AG20443 (cell line): ENCODE measurements around the gene SEMA5B.

Experiments used
- DNase-seq: peaks from one replicate; pipeline ENCODE4 v3.0.0; 2012; ENCODE audit warnings: low spot score, mixed read lengths

SEMA5B gene

GRCh38 chr3:122993124-122993978 lies 34.2 kb downstream of the SEMA5B start:
- DNase-seq: peak; percentile 56

GRCh38 chr3:122992676-122993075 lies 34.9 kb downstream of the SEMA5B start:
- DNase-seq: no peak

- DNase-seq: no peak
Measured at GRCh38 chr3:122992133-122992532, 35.4 kb downstream of the SEMA5B start.

DNA sequence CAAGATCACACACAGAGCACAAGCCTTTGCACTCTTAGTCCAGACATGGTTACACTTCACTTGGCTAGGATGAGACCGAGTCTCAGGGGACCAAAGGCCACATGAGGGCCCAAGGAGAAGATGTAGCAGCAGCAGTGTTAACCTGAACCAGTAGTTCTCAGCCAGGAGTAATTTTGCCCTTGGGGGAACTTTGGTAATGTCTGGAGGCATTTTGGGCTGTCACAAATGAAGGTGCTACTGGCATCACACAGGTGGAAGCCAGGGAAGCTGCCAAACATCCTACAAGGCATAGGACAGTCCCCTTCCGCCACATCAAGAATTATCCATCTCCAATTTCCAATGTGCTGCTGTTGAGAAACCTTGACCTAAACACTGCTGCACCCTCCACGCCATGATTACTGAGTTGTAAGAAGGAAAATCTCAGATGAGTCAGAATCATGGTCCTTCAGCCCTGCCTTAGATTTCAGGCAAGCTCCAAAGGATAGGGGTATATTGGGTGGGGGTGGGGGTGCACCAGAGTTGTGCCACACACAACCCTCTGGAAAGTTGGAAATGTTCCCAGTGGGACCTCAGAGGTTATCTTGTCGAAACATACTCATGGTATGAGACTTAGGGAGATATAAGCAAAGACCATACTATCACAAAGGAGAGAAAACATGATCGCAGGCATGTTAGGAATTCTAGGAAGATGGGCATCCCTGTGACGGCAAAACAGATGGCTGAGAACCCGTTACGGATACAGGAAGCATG lies 36.2 kb downstream of the SEMA5B start:
- no peak for DNase-seq

GRCh38 chr3:122989856-122990575 lies 37.5 kb downstream of the SEMA5B start:
- DNase-seq: no peak

GRCh38 chr3:122988508-122988907 lies 39.1 kb downstream of the SEMA5B start:
- DNase-seq: no peak

- no peak for DNase-seq
Measured at GRCh38 chr3:122987736-122988319, 39.7 kb downstream of the SEMA5B start.

GRCh38 chr3:122987231-122987630 lies 40.3 kb downstream of the SEMA5B start:
- DNase-seq: no peak

- DNase-seq: no peak
Measured at GRCh38 chr3:122986693-122987179, 40.8 kb downstream of the SEMA5B start.

GRCh38 chr3:122985539-122985938 lies 42.0 kb downstream of the SEMA5B start:
- no peak for DNase-seq

DNA sequence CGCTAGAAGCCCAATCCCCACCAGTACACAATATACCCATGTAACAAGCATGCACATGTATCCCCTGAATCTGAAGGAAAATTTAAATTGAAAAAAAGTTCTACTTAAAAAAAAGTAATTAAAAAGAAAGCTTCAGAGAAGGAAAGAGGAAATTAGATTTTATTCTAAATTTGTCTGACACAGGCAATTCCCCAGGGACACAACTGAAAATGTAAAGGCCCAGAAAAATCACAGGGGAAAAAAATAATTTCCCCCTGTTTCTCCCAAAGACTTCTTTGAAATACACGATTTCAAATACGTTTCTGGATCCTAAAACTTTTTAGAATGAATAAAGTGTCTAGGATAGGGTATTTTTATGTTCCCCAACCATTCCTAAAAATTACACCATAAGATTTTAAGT lies 42.9 kb downstream of the SEMA5B start:
- DNase-seq: no peak

DNA sequence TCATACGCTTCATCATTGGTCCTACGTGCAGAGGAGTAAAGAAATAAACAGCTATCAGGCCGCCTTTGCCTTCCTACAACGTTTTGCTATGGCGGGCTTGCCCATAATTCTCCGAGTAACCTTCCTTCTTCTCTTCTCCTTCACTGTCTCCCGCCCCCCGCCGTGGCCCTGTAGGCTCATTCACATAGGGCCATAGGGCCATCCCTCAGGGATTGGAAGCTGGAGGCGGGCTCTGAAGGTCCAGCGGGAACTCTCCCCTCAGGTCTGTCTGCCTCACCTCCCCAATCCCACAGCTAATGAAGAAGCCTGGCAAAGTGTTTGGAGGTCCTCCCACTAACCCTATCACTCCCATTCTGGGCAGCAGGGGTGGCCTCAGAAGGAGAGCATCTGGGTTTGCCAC lies 43.6 kb downstream of the SEMA5B start:
- DNase-seq: no peak

DNA sequence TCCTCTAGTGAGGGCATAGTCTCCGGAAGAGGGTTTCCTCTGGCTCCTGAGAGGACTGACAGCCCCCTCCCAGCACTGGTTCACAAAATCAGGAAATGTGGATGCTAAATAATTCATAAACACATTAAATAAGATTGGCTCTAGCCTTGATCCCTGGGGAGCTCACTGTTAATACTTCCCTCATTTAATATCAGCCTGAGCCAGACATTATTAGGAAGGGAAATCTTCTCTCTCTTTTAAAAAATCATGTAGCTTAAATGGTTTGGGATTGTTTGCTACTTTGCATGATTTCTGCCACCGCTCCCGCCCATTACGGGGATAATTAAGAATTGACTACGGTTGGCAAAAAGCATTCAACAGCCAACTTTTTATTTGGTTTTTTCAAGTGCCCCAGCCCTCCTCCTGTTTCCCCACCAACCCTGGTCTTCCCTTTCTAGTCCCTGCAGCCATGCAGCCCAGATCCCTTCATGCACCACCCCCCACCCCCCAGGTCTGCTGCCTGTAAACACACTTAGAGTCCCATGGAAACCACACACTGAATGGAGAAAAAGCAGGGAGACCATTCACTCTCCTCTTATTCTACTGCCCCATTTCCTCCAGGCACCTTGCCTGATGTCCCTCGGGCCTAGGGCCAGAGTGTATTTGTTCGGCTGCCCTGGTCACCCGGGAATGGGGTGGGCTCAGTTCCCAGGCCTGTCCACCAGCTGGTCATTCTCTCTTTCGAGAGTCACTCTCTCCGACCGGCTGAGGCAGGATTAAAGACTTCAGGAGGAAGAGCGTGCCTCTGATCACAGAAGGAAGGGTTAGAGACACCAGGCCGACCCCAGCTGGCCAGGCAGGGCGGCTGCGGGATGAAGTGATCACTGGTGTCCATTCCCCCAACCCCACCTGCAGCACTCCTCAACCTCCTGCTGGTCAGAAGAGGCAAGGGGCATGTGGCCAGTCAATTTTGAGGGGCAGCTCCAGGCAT lies 45.1 kb downstream of the SEMA5B start:
- DNase-seq: no peak

GRCh38 chr3:122979211-122979610 lies 48.4 kb downstream of the SEMA5B start:
- DNase-seq: no peak

DNA sequence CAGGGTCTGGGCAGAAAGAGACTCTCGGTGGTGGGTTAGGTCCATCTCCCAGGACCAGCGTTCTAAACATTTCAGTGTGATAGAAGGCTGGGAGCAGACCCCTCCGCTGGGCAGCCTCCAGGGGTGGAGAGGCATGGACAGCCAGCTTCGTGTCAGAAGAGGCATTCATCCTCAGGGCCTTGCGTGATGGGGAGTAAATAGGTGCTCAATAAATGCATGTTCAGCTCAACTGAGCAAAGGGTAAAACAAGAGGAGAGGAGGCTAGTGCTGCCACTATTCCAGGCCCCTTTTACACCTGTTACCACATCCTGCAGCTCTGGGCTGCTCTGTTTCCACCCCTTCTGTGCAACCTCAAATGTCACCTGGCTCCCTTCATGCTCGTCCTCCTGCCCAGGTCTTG lies 49.0 kb downstream of the SEMA5B start:
- DNase-seq: no peak

DNA sequence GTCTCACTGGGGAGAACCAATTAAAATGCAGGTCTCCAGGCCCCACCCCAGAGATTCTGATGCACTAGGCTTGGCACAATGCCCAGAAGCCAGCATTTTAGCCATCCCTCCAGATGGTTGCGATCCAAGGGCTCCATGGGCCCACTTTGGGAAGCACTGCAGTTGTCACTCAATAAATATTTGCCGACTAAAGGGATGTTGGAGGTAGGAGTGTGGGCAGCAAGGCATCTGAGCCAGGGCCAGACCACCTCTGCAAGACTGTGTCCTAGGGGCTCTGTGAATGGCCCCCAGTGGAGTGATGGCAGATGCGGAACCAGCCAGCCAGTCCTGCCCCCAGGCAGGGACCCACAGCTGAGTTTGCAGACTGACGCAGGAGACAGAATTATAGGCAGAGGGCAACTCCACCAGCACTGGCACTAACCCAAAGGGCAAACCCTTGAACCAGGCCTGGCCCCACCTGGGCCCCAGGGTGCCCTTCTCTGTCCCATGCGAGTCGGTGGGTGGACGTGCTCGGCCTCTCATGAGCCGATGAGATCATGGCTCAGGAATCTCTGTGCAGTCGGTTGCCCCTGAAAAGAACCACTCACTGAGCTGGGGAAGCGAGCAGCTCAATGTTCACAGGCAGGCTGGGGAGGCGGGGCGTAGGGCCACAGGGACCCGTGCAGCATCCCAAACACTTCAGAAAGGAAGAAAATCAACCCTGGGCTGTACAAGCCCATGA lies 49.7 kb downstream of the SEMA5B start:
- peak; percentile 48 for DNase-seq

DNA sequence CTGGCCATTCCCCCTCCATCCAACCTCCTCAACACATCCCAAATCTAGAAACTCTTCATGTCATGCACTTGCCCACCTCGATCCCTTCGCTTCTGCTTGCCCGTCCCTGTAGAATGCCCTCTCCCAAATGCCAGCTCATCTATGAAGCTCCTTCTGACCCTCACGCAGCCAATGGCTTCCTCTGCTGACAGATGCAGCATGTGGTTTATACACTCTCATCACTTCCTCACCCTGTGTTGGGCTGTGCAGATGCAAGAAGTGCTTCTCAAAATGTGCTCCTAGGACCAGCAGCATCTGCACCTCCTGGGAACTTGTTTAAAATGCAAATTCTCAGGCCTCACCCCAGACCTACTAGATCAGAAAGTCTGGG lies 51.7 kb downstream of the SEMA5B start:
- no peak for DNase-seq

DNA sequence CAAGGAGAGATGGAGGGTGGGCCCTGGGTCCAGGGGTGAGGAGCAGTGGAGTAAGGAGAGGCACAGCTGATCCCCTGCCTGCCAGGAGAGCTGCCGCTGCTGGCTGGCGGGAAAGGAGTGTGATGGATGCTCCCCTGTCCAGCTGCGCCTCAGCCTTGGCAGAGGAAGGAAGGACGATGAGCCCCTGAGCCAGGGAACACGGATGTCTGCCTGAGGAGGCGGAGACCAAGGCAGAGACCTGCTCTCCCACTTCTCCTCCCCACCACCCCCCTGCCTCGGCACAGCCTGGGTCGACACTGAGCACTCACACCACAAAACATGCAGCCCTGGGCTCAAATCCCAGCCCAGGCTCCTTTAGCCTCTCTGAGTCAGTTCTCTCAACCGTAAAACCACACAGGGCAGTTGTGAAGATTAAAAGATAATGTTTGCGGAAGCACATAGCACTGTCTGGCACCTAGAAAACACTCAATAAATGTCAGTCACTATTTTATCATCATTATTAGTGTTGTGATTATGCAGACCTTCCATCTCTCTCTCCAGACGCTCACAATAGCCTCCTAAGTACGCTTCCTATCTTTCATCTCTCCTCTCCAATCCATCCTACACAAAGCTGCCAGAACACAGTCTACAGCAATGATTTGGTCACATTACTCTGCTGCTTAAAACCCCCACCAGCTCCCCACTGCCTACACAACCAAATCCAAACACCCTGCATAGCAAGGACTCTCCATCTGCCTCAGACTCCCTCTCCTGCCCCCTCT lies 52.2 kb downstream of the SEMA5B start:
- DNase-seq: peak; percentile 58

DNA sequence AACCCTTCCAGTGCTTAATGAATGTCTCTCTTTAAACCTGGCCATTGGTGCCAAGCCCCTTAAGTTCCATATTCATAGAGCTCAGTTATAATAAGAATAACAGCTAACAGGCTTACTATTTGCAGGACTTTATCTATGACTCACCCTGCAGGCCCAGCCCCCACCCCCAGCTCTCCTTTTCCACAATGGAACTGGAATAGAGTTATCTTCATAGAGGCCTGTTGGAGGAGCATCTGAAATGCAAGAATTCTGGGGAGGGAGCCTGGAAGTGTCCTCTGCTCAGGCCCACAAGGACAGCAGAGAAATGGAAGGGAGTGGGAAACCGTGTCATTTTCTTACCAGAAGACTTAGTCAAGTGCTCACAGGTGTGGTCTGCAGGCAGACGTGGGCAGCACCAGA lies 52.8 kb downstream of the SEMA5B start:
- peak; percentile 45 for DNase-seq
